MM.1S (cell line): Measurements from ENCODE around the gene ULK1.

Experiments
- DNase-seq: peaks from one replicate; pipeline ENCODE4 v3.0.0-alpha.2; 2015
- H2AFZ ChIP-seq: fragments of 300-600 bp; sonication (generic); 2 replicates; pipeline ENCODE4 v1.6.0; 2016; ENCODE audit warnings: antibody characterized with exemption, low read length
- H3F3A ChIP-seq: fragments of 300-600 bp; sonication (generic); 2 replicates; pipeline ENCODE4 v1.6.1; 2016; ENCODE audit warnings: mild to moderate bottlenecking, antibody characterized with exemption, low read length, moderate library complexity, mixed read lengths; ENCODE audit not compliant: insufficient read depth
- H3K27ac ChIP-seq: fragments of 300-600 bp; sonication (generic); 2 replicates; pipeline ENCODE4 v1.5.1; 2016; ENCODE audit warnings: mild to moderate bottlenecking, low read length
- H3K27me3 ChIP-seq: fragments of 300-600 bp; sonication (generic); replicated peaks from 2 replicates; pipeline ENCODE4 v1.6.0; 2016; ENCODE audit warnings: low read length; ENCODE audit not compliant: insufficient read depth
- H3K36me3 ChIP-seq: fragments of 300-600 bp; sonication (generic); replicated peaks from 2 replicates; pipeline ENCODE4 v1.6.1; 2016; ENCODE audit warnings: mild to moderate bottlenecking, low read length, mixed read lengths; ENCODE audit not compliant: insufficient read depth
- H3K4me1 ChIP-seq: fragments of 300-600 bp; sonication (generic); 2 replicates; pipeline ENCODE4 v1.6.1; 2016; ENCODE audit warnings: low read length, mixed read lengths
- H3K4me2 ChIP-seq: fragments of 300-600 bp; sonication (generic); 2 replicates; pipeline ENCODE4 v1.6.0; 2016; ENCODE audit warnings: low read depth, low read length
- H3K4me3 ChIP-seq: fragments of 300-600 bp; sonication (generic); 2 replicates; pipeline ENCODE4 v1.5.1; 2016; ENCODE audit warnings: low read length, mixed read lengths
- H3K79me2 ChIP-seq: fragments of 300-600 bp; sonication (generic); 2 replicates; pipeline ENCODE4 v1.6.1; 2016; ENCODE audit warnings: mixed run types, low read length, mixed read lengths
- H3K9ac ChIP-seq: fragments of 300-600 bp; sonication (generic); 2 replicates; pipeline ENCODE4 v1.6.1; 2016; ENCODE audit warnings: low read length, mixed read lengths
- H3K9me2 ChIP-seq: fragments of 300-600 bp; sonication (generic); replicated peaks from 2 replicates; pipeline ENCODE4 v1.6.1; 2016; ENCODE audit warnings: mild to moderate bottlenecking, low read length, mixed read lengths; ENCODE audit not compliant: insufficient read depth
- H3K9me3 ChIP-seq: fragments of 300-600 bp; sonication (generic); replicated peaks from 2 replicates; pipeline ENCODE4 v1.6.1; 2016; ENCODE audit warnings: mild to moderate bottlenecking, low read length, mixed read lengths; ENCODE audit not compliant: insufficient read depth
- H4K20me1 ChIP-seq: fragments of 300-600 bp; sonication (generic); 2 replicates; pipeline ENCODE4 v1.6.1; 2016; ENCODE audit warnings: mild to moderate bottlenecking, low read length, moderate library complexity, mixed read lengths; ENCODE audit not compliant: insufficient read depth
- CTCF ChIP-seq: fragments of 300-600 bp; sonication (generic); IDR thresholded peaks from 2 replicates; pipeline ENCODE4 v1.5.1; 2016; ENCODE audit warnings: antibody characterized with exemption, low read length, mixed read lengths
- EZH2 ChIP-seq: fragments of 300-600 bp; sonication (generic); optimal IDR thresholded peaks from 2 replicates; pipeline ENCODE3; 2017; ENCODE audit warnings: low read depth, mild to moderate bottlenecking, antibody characterized with exemption, low read length, mixed read lengths
- EZH2phosphoT487 ChIP-seq: fragments of 300-600 bp; sonication (generic); IDR thresholded peaks from 2 replicates; pipeline ENCODE4 v1.6.1; 2018; ENCODE audit warnings: antibody characterized with exemption, low read length

The ULK1 gene

GRCh38 chr12:131896080-131896810, 1.8 kb downstream of the ULK1 start:
- peak overlapping the region; percentile 67; the same call in 1 of the 2 replicates for H3K27ac ChIP-seq
- TF ChIP-seq EZH2phosphoT487 (no peak), CTCF (no peak), EZH2 (no peak)
- DNase-seq = peak; percentile 76
- H3K79me2 ChIP-seq = no peaks in the 10 kb centered on the region; the same call in 1 of the 2 replicates
- no peaks in the 10 kb centered on the region for H3K9me3 ChIP-seq
- peak overlapping the region; percentile 67 for H3K4me3 ChIP-seq
- no peaks in the 10 kb centered on the region for H3K36me3 ChIP-seq
- no peaks in the 10 kb centered on the region for H3K27me3 ChIP-seq
- H3K4me1 ChIP-seq = no peaks in the 10 kb centered on the region
- H3K9ac ChIP-seq = peak overlapping the region; percentile 82
- H3K9me2 ChIP-seq = no peaks in the 10 kb centered on the region
- no peaks in the 10 kb centered on the region for H3F3A ChIP-seq
- peak overlapping the region; percentile 87 for H3K4me2 ChIP-seq
- no peaks in the 10 kb centered on the region for H4K20me1 ChIP-seq
- H2AFZ ChIP-seq = 0 out of 2 replicates have a peak overlapping the region, but pooled peaks have one; percentile 23

GRCh38 chr12:131896811-131897270, 2.4 kb downstream of the ULK1 start:
- DNase-seq = no peak
- no peaks in the 10 kb centered on the region; the same call in 1 of the 2 replicates for H3K79me2 ChIP-seq
- no peaks in the 10 kb centered on the region for H3K36me3 ChIP-seq
- peak overlapping the region; percentile 67 for H3K4me3 ChIP-seq
- H4K20me1 ChIP-seq = no peaks in the 10 kb centered on the region
- H3K9me3 ChIP-seq = no peaks in the 10 kb centered on the region
- no peak for TF ChIP-seq EZH2phosphoT487
- no peak for TF ChIP-seq EZH2
- no peak for TF ChIP-seq CTCF
- H3K4me2 ChIP-seq = peak overlapping the region; percentile 87
- no peaks in the 10 kb centered on the region for H3F3A ChIP-seq
- H3K4me1 ChIP-seq = no peaks in the 10 kb centered on the region
- no peak overlapping the region for H2AFZ ChIP-seq
- no peaks in the 10 kb centered on the region for H3K27me3 ChIP-seq
- H3K9me2 ChIP-seq = no peaks in the 10 kb centered on the region
- peak overlapping the region; percentile 67; the same call in 1 of the 2 replicates for H3K27ac ChIP-seq
- peak overlapping the region; percentile 82 for H3K9ac ChIP-seq

- H3K9me3 ChIP-seq = no peaks in the 10 kb centered on the region
- no peaks in the 10 kb centered on the region for H3K9me2 ChIP-seq
- H4K20me1 ChIP-seq = no peaks in the 10 kb centered on the region
- no peak overlapping the region for H3K9ac ChIP-seq
- no peaks in the 10 kb centered on the region for H3K27me3 ChIP-seq
- no peaks in the 10 kb centered on the region for H3K4me1 ChIP-seq
- H3K4me3 ChIP-seq = no peak overlapping the region
- no peak overlapping the region for H3K4me2 ChIP-seq
- H3K36me3 ChIP-seq = no peaks in the 10 kb centered on the region
- no peak overlapping the region for H2AFZ ChIP-seq
- no peaks in the 10 kb centered on the region; the same call in 1 of the 2 replicates for H3K79me2 ChIP-seq
- no peak for DNase-seq
- TF ChIP-seq CTCF (no peak), EZH2 (no peak), EZH2phosphoT487 (no peak)
- no peak overlapping the region for H3K27ac ChIP-seq
- no peaks in the 10 kb centered on the region for H3F3A ChIP-seq
Observed at GRCh38 chr12:131897276-131897675, 2.9 kb downstream of the ULK1 start.
